ENCODE results near the gene PIEZO1. TPM values are rescaled to one million over a fixed set of nuclear protein-coding genes. Genes with fewer than 3 reads are reported as not detected.

Gene PIEZO1
- total RNA-seq, 1 donor from 2014 or later, result 208 TPM

- no peak for TF ChIP-seq CTCF (IDR thresholded peaks at IDR 0.05)
- no peak overlapping the region for H3K27ac Mint-ChIP-seq (ENCODE audit: unreplicated experiment)
- no peaks in the 10 kb centered on the region for H3K27me3 Mint-ChIP-seq (ENCODE audit: low read depth)
- H3K36me3 Mint-ChIP-seq (ENCODE audit: low read depth), result peaks cover 16% of the 10 kb centered on the region
- no peak for DNase-seq (ENCODE audit: low spot score)
- no peak overlapping the region for H3K4me3 Mint-ChIP-seq (ENCODE audit: unreplicated experiment)
- H3K4me1 Mint-ChIP-seq (ENCODE audit: low read depth), result no peaks in the 10 kb centered on the region
- no peaks in the 10 kb centered on the region for H3K9me3 Mint-ChIP-seq (ENCODE audit: low read depth)
These were observed 69.5 kb downstream of the PIEZO1 start for GRCh38 chr16:88715312-88716190.

DNA sequence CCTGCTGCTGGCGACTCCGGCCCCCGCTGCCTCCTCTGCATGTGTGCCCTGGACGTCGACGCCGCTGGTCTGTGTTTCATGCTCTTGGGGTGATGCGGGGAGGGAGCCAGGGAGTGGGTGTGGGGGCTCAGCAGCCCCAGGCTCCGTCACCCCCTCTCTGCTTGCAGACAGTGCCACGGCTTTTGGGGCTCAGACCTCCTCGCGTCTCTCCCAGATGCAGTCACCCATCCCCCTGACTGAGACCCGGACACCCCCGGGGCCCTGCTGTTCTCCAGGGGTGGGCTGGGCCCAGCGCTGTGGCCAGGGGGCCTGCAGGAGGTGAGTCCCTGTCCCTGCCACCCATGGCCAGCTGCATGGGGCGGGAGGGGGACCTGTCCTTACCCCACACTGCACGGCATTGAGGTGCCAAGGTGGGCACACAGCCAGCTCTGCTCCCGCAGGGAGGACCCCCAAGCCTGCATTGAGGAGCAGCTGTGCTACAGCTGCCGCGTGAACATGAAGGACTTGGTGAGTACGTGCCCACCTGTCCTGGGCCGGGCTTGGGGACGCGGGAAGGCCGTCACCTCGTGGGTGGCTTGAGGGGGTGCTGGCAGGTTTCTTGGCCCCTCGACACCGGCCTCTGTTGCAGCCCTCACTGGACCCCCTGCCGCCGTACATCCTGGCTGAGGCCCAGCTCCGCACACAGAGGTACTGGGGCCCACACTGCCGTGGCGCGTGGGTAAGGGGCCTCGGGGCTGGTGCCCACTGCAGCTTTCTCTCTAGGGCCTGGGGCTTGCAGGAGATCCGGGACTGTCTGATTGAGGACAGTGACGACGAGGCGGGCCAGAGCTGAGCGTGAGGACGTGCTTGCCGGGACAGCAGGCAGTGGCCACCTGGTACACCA lies 70.4 kb downstream of the PIEZO1 start:
- H3K4me3 Mint-ChIP-seq (ENCODE audit: unreplicated experiment), result no peak overlapping the region
- no peaks in the 10 kb centered on the region for H3K4me1 Mint-ChIP-seq (ENCODE audit: low read depth)
- DNase-seq (ENCODE audit: low spot score), result no peak
- H3K36me3 Mint-ChIP-seq (ENCODE audit: low read depth), result peaks cover 12% of the 10 kb centered on the region
- H3K9me3 Mint-ChIP-seq (ENCODE audit: low read depth), result no peaks in the 10 kb centered on the region
- no peak overlapping the region for H3K27ac Mint-ChIP-seq (ENCODE audit: unreplicated experiment)
- TF ChIP-seq CTCF (IDR thresholded peaks at IDR 0.05), result no peak
- no peaks in the 10 kb centered on the region for H3K27me3 Mint-ChIP-seq (ENCODE audit: low read depth)

GRCh38 chr16:88713568-88714419 lies 71.2 kb downstream of the PIEZO1 start:
- H3K4me3 Mint-ChIP-seq (ENCODE audit: unreplicated experiment), result no peak overlapping the region
- DNase-seq (ENCODE audit: low spot score), result no peak
- H3K27ac Mint-ChIP-seq (ENCODE audit: unreplicated experiment), result no peak overlapping the region
- no peaks in the 10 kb centered on the region for H3K4me1 Mint-ChIP-seq (ENCODE audit: low read depth)
- H3K9me3 Mint-ChIP-seq (ENCODE audit: low read depth), result no peaks in the 10 kb centered on the region
- TF ChIP-seq CTCF (IDR thresholded peaks at IDR 0.05), result no peak
- peaks cover 10% of the 10 kb centered on the region for H3K36me3 Mint-ChIP-seq (ENCODE audit: low read depth)
- H3K27me3 Mint-ChIP-seq (ENCODE audit: low read depth), result no peaks in the 10 kb centered on the region

GRCh38 chr16:88713054-88713453 lies 72.0 kb downstream of the PIEZO1 start:
- no peaks in the 10 kb centered on the region for H3K9me3 Mint-ChIP-seq (ENCODE audit: low read depth)
- no peaks in the 10 kb centered on the region for H3K27me3 Mint-ChIP-seq (ENCODE audit: low read depth)
- peaks cover 5% of the 10 kb centered on the region for H3K36me3 Mint-ChIP-seq (ENCODE audit: low read depth)
- no peak overlapping the region for H3K27ac Mint-ChIP-seq (ENCODE audit: unreplicated experiment)
- no peak for DNase-seq (ENCODE audit: low spot score)
- no peak overlapping the region for H3K4me3 Mint-ChIP-seq (ENCODE audit: unreplicated experiment)
- no peak for TF ChIP-seq CTCF (IDR thresholded peaks at IDR 0.05)
- H3K4me1 Mint-ChIP-seq (ENCODE audit: low read depth), result no peaks in the 10 kb centered on the region

Measured in chondrocyte (in vitro differentiated cells).